ENCODE measurements around the gene DTD2. TPM values are rescaled to one million over a fixed set of nuclear protein-coding genes. Genes with fewer than 3 reads are reported as not detected.
"Not testable (repeated sequence)": the region's sequence is repeated elsewhere in the genome, so short reads cannot be mapped to it uniquely, and the experiment has no call there.

Gene DTD2
- polyA plus RNA-seq, 10 donors = 8.4 to 17.9 (median 12.1) TPM

GRCh38 chr14:31445703-31446102 lies 11.6 kb downstream of the DTD2 start:
- DNase-seq = no peak

- no peak for DNase-seq
Measured at GRCh38 chr14:31442284-31442683, 15.0 kb downstream of the DTD2 start.

DNA sequence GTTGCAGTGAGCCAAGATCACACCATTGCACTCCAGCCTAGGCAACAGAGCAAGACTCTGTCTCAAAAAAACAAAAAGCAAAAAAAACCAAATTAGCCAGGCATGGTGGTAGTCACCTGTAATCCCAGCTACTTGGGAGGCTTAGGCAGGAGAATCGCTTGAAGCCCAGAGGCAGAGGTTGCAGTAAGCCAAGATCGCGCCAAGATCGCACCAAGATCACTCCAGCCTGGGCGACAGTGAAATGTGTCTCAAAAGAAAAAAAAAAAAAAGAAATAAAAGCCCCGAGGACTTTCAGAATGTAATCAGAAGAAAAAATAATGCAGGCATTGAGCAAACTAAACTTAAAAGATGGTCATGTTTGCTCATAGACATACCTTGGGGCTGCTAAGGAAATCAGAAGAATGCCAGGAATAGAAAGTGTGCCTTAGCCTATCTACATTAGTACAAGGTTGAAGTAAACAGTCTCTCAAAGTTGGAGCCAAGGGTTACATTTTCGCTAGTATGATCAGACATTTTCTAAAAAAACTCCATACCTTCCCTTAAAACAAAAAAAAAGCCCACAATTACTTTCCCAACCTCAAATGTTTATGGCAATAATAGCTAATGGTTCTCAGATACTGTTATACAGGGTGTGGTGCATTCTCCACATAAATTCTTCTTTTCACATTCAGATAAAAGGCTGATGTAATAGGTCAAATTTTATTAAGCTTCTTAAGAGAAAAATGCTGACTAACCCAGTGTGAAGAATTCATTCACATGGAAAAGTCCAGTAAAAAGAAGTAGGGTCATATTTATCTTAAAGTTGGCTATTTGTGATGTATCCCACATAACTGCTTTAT lies 15.8 kb downstream of the DTD2 start:
- DNase-seq = peak in 1 of 3 donors; percentile 12

DNA sequence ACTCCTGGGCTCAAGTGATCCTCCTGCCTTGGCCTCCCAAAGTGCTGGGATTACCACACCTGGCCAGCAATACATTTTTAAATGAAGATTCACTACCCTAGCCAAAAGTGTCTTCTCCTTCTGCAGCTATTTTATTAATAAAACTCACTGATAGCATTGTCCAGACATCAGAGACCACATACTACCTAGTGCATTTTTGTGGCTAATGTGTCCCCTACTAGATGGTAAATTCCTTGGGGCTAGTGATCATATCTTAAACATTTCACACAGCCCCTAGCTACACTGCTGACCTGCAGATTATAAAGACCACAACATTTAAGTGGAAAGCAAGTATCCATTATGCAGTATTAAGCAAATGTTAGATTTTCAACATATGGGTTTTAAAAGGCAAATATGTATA lies 17.0 kb downstream of the DTD2 start:
- no peak for DNase-seq

- no peak for DNase-seq
Measured at GRCh38 chr14:31439561-31439960, 17.7 kb downstream of the DTD2 start.

- DNase-seq = not testable (repeated sequence)
Measured at GRCh38 chr14:31437045-31437691, 20.1 kb downstream of the DTD2 start.

- DNase-seq = peak in 1 of 3 donors; percentile 67
Measured at GRCh38 chr14:31435276-31435675, 22.0 kb downstream of the DTD2 start.

GRCh38 chr14:31430634-31431264 lies 26.6 kb downstream of the DTD2 start:
- DNase-seq = peak in 1 of 3 donors; percentile 54

DNA sequence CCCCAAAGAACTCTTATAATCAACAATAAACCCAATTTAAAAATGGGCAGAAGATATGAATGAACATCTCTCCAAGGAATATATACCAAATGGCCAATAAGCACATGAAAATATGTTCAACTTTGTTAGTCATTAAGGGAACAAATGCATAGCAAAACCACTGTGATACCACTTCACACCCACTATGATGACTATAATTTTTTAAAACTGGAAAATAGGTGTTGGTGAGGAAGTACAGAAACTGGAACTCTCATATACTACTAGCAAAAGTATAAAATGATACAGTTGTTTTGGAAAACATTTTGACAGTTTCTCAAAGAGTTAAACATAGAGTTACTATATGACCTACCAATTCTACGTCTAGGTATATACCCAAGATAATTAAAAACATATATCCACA lies 27.5 kb downstream of the DTD2 start:
- DNase-seq = no peak

- DNase-seq = no peak
Measured at GRCh38 chr14:31428011-31428410, 29.3 kb downstream of the DTD2 start.

DNA sequence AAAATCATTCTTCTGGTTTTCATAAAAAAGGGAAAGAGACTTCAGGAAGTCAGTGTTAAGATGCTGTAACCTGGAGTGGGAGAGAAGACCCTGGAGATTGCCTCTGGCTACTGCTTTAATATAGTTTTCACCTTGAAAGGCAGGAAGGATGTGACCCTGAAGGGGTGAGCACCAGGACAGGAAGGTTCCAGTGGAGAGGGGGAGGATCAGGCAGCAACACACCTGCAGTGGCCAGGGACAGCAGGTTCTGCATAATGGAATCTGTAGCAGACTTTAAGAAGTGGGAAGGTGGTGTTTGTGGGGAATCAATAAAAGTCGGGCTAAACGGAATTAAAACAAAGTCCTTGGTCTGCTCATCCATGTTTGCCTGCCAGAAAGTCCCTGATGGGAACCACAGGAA lies 30.6 kb downstream of the DTD2 start:
- no peak for DNase-seq

DNA sequence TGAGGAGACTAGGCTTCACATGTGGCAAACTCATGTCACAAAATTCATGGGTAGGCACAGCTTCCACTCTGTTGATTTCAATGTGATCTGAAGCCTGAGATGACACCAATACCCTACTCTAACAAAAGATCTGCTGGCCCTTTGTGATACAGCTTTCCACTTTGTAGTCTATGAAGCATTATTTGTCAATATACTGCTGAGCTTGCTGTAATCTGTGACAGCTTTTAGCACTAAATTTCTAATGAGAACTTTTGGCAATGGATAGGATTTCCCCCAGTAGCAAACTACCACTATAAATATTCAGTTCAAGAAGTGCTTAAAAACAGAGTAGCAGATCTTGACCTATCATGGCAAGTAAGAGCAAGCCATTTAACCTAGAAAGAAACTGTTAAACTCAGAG lies 31.4 kb downstream of the DTD2 start:
- no peak for DNase-seq

DNA sequence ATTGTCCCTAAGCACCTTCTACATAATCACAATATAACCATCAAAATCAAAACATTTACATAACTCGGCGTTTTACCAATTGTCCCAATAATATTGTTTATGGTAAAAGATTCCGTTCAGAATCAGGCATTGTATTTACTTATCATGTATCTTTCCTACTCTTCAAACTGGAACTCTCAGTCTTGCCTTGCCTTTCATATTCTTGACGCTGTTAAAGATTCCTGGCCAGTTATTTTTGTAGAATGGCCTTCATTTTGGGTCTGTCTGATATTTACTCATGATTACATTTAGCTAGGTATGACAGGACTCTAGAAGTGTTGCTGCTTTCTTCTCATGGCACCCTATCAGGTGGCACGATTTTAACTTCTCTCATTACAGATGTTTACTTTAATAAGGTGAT lies 36.1 kb downstream of the DTD2 start:
- no peak for DNase-seq

- peak; percentile 95 to 99 (median 98) for DNase-seq
Measured at GRCh38 chr14:31420319-31421111, 36.8 kb downstream of the DTD2 start, which contains the start of gene HEATR5A. HEATR5A (minus strand) TSS chr14:31420550; CDS start chr14:31402975, 17,575 bp downstream.

- DNase-seq = peak in 2 of 3 donors; percentile 59 to 73
Measured at GRCh38 chr14:31419967-31420318, 37.4 kb downstream of the DTD2 start.

DNA sequence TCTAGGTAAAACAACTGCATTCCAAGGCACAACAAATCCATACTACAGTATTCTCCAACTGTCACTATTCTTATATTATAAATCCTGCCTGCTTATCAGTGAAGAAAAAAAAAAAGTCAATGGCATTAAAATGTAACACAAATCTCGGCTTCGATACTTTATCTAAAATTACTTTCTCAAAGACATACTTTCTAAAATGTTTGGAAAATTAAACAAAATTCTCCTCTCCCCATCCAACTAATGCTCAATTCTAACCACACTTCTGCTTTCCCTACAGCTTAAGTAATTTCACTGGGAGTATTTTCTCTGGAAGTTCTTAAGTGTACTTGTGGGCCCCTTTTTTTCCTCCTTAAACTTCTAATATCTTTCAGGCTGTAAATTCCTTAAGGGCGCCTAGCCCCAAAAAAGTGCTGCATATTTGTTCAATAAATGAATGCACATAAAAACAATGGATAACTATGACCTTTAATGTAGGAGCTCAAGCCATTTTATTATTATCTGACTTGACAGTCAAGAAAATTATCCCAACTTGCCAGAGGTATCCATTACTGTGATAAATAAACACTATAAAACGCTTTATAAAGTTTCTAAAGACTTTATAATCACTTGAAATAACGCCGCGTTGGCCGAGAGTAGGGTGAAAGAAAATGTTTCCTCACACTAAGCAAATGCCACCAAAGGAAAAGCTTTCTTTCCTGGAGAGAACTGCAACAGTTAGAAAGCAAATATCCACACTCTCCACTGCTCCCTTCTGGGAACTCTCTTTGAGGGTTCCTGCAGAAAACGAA lies 37.9 kb downstream of the DTD2 start:
- no peak for DNase-seq

DNA sequence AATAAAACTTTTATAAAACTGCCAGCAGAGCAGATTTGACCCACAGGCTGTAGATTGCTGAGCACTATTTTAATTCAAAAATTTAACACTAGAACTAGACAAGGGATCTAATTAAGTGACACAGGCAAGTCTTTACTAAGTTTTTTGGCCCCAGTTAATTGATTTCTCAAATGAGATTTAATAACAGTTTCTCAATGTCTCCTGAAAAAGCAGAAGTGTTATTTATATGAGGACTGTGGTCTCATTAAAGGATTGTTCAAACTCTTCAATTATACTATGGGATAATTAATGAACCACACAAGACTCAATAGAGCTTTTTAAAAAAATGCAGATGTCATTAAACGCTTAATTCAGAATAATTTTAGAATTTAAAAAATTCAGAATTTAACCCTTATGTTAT lies 38.9 kb downstream of the DTD2 start:
- DNase-seq = no peak

DNA sequence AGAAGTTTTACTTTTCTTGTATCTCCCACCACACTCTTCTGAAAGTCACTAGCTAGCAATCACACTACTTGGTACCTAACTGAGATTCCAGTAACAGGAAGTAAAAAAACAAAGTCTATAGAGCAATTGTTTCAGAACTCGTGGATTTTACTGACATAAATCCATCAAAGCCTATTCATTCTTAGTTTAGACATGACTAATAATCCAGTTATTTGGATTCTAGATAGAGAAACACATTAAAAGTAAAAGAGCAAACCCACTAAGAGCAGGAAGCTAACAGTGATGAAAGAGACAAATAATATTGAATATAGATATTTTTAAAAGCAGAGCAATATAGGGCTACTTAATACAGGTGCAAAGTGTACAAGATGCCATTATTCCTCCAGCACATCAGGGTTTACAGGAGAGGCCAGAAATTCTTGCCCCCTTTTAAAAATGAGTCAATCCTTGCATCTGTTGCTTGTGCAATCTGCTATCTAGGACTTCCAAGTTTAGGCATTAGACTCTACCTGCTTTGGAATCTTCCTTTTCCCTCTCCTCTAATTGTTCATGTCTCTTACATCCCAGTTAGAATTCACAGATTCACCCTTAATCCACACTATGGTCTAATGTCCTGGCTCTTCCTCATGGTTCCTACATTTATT lies 43.0 kb downstream of the DTD2 start:
- DNase-seq = no peak

GRCh38 chr14:31411218-31411727 lies 46.0 kb downstream of the DTD2 start:
- DNase-seq = peak; percentile 9 to 43 (median 27)

DNA sequence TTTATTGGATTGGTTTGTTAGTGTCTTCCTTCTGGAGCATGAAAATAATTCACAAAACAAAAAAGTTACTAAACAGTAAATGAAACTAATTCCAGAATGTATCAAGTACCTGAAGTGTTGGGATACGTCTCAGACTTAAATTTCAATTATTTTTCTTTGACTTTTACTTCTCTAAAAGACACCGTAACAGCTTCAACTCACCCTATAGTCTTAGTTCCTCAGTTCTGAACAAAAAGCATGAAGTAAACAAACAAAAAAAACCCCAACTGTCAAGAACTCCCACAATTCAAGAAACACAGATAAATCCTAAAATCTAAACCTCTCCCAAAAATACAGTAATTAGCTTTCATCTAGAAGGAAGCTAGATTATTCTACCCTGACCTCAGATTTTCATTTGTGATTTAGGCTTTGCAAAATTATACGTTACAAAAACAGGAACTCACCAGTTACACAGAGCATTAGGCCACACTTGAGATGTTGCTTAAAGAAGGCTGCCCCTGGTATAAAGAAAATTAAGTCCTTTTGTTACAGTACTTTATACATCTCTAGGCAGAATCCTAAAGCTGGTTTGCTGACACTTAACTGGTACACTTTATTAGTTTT lies 47.2 kb downstream of the DTD2 start:
- peak in 1 of 3 donors; percentile 15 for DNase-seq
